Measurements from ENCODE around the gene IGSF21.

IGSF21 gene

GRCh38 chr1:18230840-18231239, 123.2 kb downstream of the IGSF21 start:
- no peak for DNase-seq (ENCODE audit: low read depth in 1 of 2, low spot score in 1 of 2)
- TF ChIP-seq POLR2AphosphoS5 (IDR thresholded peaks at IDR 0.05; ENCODE audit: low read depth) (no peak), REST (IDR thresholded peaks at IDR 0.05; ENCODE audit: insufficient replicate concordance, low read depth) (no peak), SPI1 (IDR thresholded peaks at IDR 0.05; ENCODE audit: borderline replicate concordance, low read depth) (no peak), CTCF (IDR thresholded peaks at IDR 0.05; ENCODE audit: insufficient read depth, low read length) (no peak), GABPA (IDR thresholded peaks at IDR 0.05; ENCODE audit: low read depth) (no peak)
- no peak overlapping the region for H3K4me3 ChIP-seq (replicated peaks; ENCODE audit: insufficient read depth, low read length)
- H3K27me3 ChIP-seq (ENCODE audit: insufficient read depth, poor library complexity, severe bottlenecking), result no peaks in the 10 kb centered on the region
- no peak overlapping the region for H3K27ac ChIP-seq (replicated peaks)

DNA sequence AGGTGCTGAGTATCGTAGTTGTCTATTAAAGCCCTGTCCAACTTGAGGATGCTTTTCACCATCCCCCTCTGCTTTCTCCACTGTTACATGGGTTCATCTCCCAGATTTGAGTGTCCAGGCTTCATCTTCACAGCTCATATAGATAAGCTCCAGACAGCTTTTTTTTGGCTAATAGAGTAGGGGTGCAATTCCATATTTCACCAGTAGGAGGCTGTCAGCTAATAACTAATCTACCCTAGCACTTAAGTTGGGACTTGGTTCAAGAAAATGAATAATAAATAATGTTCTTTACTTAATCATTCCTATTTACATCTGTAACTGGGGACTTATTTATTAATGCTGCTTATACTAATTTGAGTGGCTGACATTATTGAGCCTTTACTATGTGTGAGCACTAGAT, 124.5 kb downstream of the IGSF21 start:
- H3K27ac ChIP-seq (replicated peaks), result no peak overlapping the region
- no peak overlapping the region for H3K4me3 ChIP-seq (replicated peaks; ENCODE audit: insufficient read depth, low read length)
- H3K27me3 ChIP-seq (ENCODE audit: insufficient read depth, poor library complexity, severe bottlenecking), result no peaks in the 10 kb centered on the region
- no peak for DNase-seq (ENCODE audit: low read depth in 1 of 2, low spot score in 1 of 2)
- TF ChIP-seq CTCF (IDR thresholded peaks at IDR 0.05; ENCODE audit: insufficient read depth, low read length), result peak; percentile 3
- TF ChIP-seq POLR2AphosphoS5 (IDR thresholded peaks at IDR 0.05; ENCODE audit: low read depth), result no peak

- TF ChIP-seq CTCF (IDR thresholded peaks at IDR 0.05; ENCODE audit: insufficient read depth, low read length), result no peak
- no peak for TF ChIP-seq REST (IDR thresholded peaks at IDR 0.05; ENCODE audit: insufficient replicate concordance, low read depth)
- TF ChIP-seq GABPA (IDR thresholded peaks at IDR 0.05; ENCODE audit: low read depth), result no peak
- TF ChIP-seq POLR2AphosphoS5 (IDR thresholded peaks at IDR 0.05; ENCODE audit: low read depth), result no peak
- no peak for TF ChIP-seq SPI1 (IDR thresholded peaks at IDR 0.05; ENCODE audit: borderline replicate concordance, low read depth)
- no peaks in the 10 kb centered on the region for H3K27me3 ChIP-seq (ENCODE audit: insufficient read depth, poor library complexity, severe bottlenecking)
- no peak for DNase-seq (ENCODE audit: low read depth in 1 of 2, low spot score in 1 of 2)
Observed at GRCh38 chr1:18233176-18233864, 125.7 kb downstream of the IGSF21 start.

DNA sequence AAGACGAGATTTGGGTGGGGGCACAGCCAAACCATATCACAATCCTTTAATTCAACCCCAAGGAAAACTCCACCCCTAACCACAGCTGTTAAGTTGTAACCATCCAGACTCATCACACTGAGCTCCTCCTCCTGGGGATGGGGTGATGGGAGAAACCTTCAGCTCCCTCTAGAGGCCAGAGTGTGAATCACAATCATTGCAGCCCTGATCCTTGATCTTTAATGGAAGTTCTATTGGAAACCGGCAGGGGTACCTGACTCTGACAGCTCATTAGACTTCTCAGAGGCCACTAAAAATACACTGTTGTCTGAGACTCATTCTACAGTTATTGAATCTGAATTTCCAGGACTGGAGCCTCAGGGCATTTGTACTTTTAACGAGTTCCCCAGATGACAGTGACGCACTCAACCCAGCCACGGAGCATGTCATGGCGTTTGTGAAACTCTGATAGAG, 127.2 kb downstream of the IGSF21 start:
- TF ChIP-seq POLR2AphosphoS5 (IDR thresholded peaks at IDR 0.05; ENCODE audit: low read depth) (no peak), CTCF (IDR thresholded peaks at IDR 0.05; ENCODE audit: insufficient read depth, low read length) (peak; percentile 61)
- Histone ChIP-seq H3K4me3 (replicated peaks; ENCODE audit: insufficient read depth, low read length) (no peak overlapping the region), H3K27me3 (ENCODE audit: insufficient read depth, poor library complexity, severe bottlenecking) (no peaks in the 10 kb centered on the region), H3K27ac (replicated peaks) (no peak overlapping the region)
- peak; percentile 8 to 30 for DNase-seq (ENCODE audit: low read depth in 1 of 2, low spot score in 1 of 2)

More at GRCh38 chr1:18233176-18233864, 125.7 kb downstream of the IGSF21 start:
- Histone ChIP-seq H3K4me3 (replicated peaks; ENCODE audit: insufficient read depth, low read length) (no peak overlapping the region), H3K27ac (replicated peaks) (no peak overlapping the region)
